GM21529 (cell line): ENCODE measurements around the gene CYP19A1.

ENCODE experiments used
- ATAC-seq: cut with Tn5 transposase; IDR thresholded peaks from one replicate; pipeline ENCODE4 v1.9.1; 2021; ENCODE audit not compliant: unreplicated experiment

Gene CYP19A1

GRCh38 chr15:51224428-51224827, 114.0 kb downstream of the CYP19A1 start:
- no peak for ATAC-seq

GRCh38 chr15:51223771-51224229, 114.6 kb downstream of the CYP19A1 start:
- no peak for ATAC-seq

- no peak for ATAC-seq
These were observed 120.0 kb downstream of the CYP19A1 start for GRCh38 chr15:51218299-51218938.

GRCh38 chr15:51212909-51213308, 125.5 kb downstream of the CYP19A1 start:
- ATAC-seq, result no peak

- ATAC-seq, result no peak
These were observed 126.2 kb downstream of the CYP19A1 start for GRCh38 chr15:51212239-51212638.

GRCh38 chr15:51205050-51205975, 133.1 kb downstream of the CYP19A1 start:
- ATAC-seq, result no peak

- no peak for ATAC-seq
These were observed 134.6 kb downstream of the CYP19A1 start for GRCh38 chr15:51203797-51204196.

- ATAC-seq, result no peak
These were observed 135.6 kb downstream of the CYP19A1 start for GRCh38 chr15:51202783-51203182.

GRCh38 chr15:51201581-51201980, 136.8 kb downstream of the CYP19A1 start:
- no peak for ATAC-seq

- no peak for ATAC-seq
These were observed 137.6 kb downstream of the CYP19A1 start for GRCh38 chr15:51200792-51201191.

GRCh38 chr15:51199541-51199940, 138.9 kb downstream of the CYP19A1 start:
- ATAC-seq, result no peak

GRCh38 chr15:51198701-51199232, 139.6 kb downstream of the CYP19A1 start:
- ATAC-seq, result no peak

GRCh38 chr15:51195459-51195858, 142.9 kb downstream of the CYP19A1 start:
- ATAC-seq, result no peak

- ATAC-seq, result no peak
These were observed 144.4 kb downstream of the CYP19A1 start for GRCh38 chr15:51193979-51194378.

GRCh38 chr15:51193526-51193925, 144.9 kb downstream of the CYP19A1 start:
- ATAC-seq, result no peak

- peak; percentile 75 for ATAC-seq
These were observed 145.7 kb downstream of the CYP19A1 start for GRCh38 chr15:51192521-51193280.

- ATAC-seq, result no peak
These were observed 146.6 kb downstream of the CYP19A1 start for GRCh38 chr15:51191766-51192165.

GRCh38 chr15:51191072-51191670, 147.2 kb downstream of the CYP19A1 start:
- no peak for ATAC-seq

- ATAC-seq, result no peak
These were observed 147.8 kb downstream of the CYP19A1 start for GRCh38 chr15:51190424-51191068.

GRCh38 chr15:51189669-51190385, 148.6 kb downstream of the CYP19A1 start:
- no peak for ATAC-seq
